DND-41 (cell line): Measurements from ENCODE around the gene SCN3B.

Experiments used
- ATAC-seq: fragments of 200-7000 bp; cut with Tn5 transposase; 3 replicates; pipeline ENCODE4 v1.9.1; 2021; ENCODE audit warnings: low read depth; ENCODE audit not compliant: insufficient read depth
- DNase-seq: peaks from one replicate; pipeline ENCODE4 v3.0.0-alpha.2; 2020
- H2AFZ ChIP-seq: 2 replicates; pipeline ENCODE4 v1.6.0; 2012; ENCODE audit warnings: low read depth, low read length
- H3K27ac ChIP-seq: 2 replicates; pipeline ENCODE4 v1.5.1; 2012; ENCODE audit warnings: low read length, inconsistent platforms
- H3K27me3 ChIP-seq: fragments of 200-600 bp; sonication (generic); 2 replicates; pipeline ENCODE4 v1.6.0; 2012; ENCODE audit warnings: low read length, mild to moderate bottlenecking, inconsistent platforms; ENCODE audit not compliant: insufficient read depth, poor library complexity
- H3K36me3 ChIP-seq: 2 replicates; pipeline ENCODE4 v1.5.1; 2012; ENCODE audit warnings: low read length, inconsistent platforms; ENCODE audit not compliant: insufficient read depth
- H3K4me1 ChIP-seq: 2 replicates; pipeline ENCODE4 v1.5.1; 2012; ENCODE audit warnings: mild to moderate bottlenecking, low read length; ENCODE audit not compliant: insufficient read depth
- H3K4me2 ChIP-seq: 2 replicates; pipeline ENCODE4 v1.6.0; 2012; ENCODE audit warnings: mild to moderate bottlenecking, moderate library complexity, low read length, inconsistent platforms; ENCODE audit not compliant: insufficient read depth
- H3K4me3 ChIP-seq, 2 experiments: fragments of 200-600 bp in 1 of 2; shearing (Covaris generic) in 1 of 2; 2 replicates each; pipeline ENCODE4 v1.5.1; 2012 to 2016; ENCODE audit warnings: inconsistent platforms in 2 of 2, low read length in 2 of 2, mild to moderate bottlenecking in 2 of 2, low read depth in 1 of 2, moderate library complexity in 1 of 2
- H3K79me2 ChIP-seq: 2 replicates; pipeline ENCODE4 v1.6.0; 2012; ENCODE audit warnings: low read length, inconsistent platforms; ENCODE audit not compliant: insufficient read depth
- H3K9ac ChIP-seq: 2 replicates; pipeline ENCODE4 v1.6.0; 2012; ENCODE audit warnings: low read depth, mild to moderate bottlenecking, inconsistent platforms, low read length, moderate library complexity
- H3K9me3 ChIP-seq: 2 replicates; pipeline ENCODE4 v1.5.1; 2012; ENCODE audit warnings: low read length, moderate library complexity, mild to moderate bottlenecking, inconsistent platforms; ENCODE audit not compliant: insufficient read depth, severe bottlenecking
- H4K20me1 ChIP-seq: 2 replicates; pipeline ENCODE4 v1.6.0; 2012; ENCODE audit warnings: low read length; ENCODE audit not compliant: insufficient read depth
- EZH2 ChIP-seq: IDR thresholded peaks from 3 replicates; pipeline ENCODE4 v1.6.1; 2012; ENCODE audit warnings: borderline replicate concordance, low read depth, mild to moderate bottlenecking, moderate library complexity, low read length, inconsistent platforms; ENCODE audit not compliant: severe bottlenecking
- TF ChIP-seq, protein P1 (sequence below): IDR thresholded peaks from 2 replicates; pipeline ENCODE4 v1.5.1; 2012; ENCODE audit warnings: borderline replicate concordance, low read length, moderate library complexity, mild to moderate bottlenecking; ENCODE audit not compliant: poor library complexity, severe bottlenecking; ENCODE audit errors: extremely low read depth

SCN3B gene

GRCh38 chr11:123698546-123699127 lies 44.2 kb upstream of the SCN3B start:
- H3K79me2 ChIP-seq = no peaks in the 10 kb centered on the region
- no peak for TF ChIP-seq EZH2
- TF ChIP-seq, protein P1, sequence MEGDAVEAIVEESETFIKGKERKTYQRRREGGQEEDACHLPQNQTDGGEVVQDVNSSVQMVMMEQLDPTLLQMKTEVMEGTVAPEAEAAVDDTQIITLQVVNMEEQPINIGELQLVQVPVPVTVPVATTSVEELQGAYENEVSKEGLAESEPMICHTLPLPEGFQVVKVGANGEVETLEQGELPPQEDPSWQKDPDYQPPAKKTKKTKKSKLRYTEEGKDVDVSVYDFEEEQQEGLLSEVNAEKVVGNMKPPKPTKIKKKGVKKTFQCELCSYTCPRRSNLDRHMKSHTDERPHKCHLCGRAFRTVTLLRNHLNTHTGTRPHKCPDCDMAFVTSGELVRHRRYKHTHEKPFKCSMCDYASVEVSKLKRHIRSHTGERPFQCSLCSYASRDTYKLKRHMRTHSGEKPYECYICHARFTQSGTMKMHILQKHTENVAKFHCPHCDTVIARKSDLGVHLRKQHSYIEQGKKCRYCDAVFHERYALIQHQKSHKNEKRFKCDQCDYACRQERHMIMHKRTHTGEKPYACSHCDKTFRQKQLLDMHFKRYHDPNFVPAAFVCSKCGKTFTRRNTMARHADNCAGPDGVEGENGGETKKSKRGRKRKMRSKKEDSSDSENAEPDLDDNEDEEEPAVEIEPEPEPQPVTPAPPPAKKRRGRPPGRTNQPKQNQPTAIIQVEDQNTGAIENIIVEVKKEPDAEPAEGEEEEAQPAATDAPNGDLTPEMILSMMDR = no peak
- no peak for ATAC-seq
- no peaks in the 10 kb centered on the region for H3K27me3 ChIP-seq
- no peak for DNase-seq
- H3K4me3 ChIP-seq = no peak overlapping the region
- no peak overlapping the region for H3K27ac ChIP-seq
- H3K4me1 ChIP-seq = no peaks in the 10 kb centered on the region
- H4K20me1 ChIP-seq = no peaks in the 10 kb centered on the region
- H3K36me3 ChIP-seq = no peaks in the 10 kb centered on the region
- no peak overlapping the region for H3K9ac ChIP-seq
- H3K9me3 ChIP-seq = no peaks in the 10 kb centered on the region
- H2AFZ ChIP-seq = no peak overlapping the region
- no peak overlapping the region for H3K4me2 ChIP-seq

DNA sequence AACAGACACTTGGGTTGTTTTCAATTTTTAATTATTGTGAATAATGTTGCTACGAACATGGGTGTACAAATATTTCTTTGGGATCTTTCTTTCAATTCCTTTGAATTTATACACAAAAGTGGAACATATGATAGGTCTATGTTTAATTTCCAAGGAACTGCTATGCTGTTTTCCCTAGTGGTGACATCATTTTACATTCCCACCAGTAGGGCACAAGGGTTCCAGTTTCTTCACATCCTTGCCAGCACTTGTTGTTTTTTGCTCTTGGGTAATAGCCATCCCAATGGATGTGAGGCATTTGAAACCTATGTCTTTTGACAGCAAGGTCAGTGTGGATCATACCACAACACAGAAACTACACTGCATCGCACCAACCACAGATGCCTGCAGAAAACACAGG lies 41.8 kb upstream of the SCN3B start:
- Histone ChIP-seq H3K9me3 (no peaks in the 10 kb centered on the region), H2AFZ (no peak overlapping the region), H3K36me3 (no peaks in the 10 kb centered on the region), H3K4me3 (no peak overlapping the region), H3K9ac (no peak overlapping the region), H3K27ac (no peak overlapping the region), H4K20me1 (no peaks in the 10 kb centered on the region), H3K4me1 (no peaks in the 10 kb centered on the region), H3K4me2 (no peak overlapping the region), H3K79me2 (no peaks in the 10 kb centered on the region), H3K27me3 (peaks cover 4% of the 10 kb centered on the region)
- TF ChIP-seq EZH2 = no peak
- TF ChIP-seq, protein P1 = no peak
- no peak for ATAC-seq
- no peak for DNase-seq

DNA sequence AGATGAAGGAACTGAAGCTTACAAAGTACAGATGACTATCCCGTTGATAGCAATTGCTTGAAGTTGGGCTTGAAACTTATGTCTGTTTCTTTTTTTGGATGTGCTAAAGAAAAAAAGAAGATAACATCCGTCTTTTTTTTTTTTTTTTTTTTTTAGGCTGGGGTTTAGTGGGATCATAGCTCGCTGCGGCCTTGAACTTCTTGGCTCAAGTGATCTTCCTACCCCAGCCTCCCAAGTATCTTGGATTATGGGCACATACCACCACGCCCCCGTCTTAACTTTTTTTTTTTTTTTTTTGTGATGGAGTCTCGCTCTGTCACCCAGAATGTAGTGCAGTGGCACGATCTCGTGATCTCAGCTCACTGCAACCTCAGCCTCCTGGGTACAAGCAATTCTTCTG lies 40.8 kb upstream of the SCN3B start:
- H4K20me1 ChIP-seq = no peaks in the 10 kb centered on the region
- DNase-seq (no peak), ATAC-seq (no peak)
- no peak overlapping the region for H3K4me2 ChIP-seq
- no peak overlapping the region for H3K9ac ChIP-seq
- peaks cover 7% of the 10 kb centered on the region for H3K27me3 ChIP-seq
- no peak overlapping the region for H3K4me3 ChIP-seq
- no peak overlapping the region for H3K27ac ChIP-seq
- no peaks in the 10 kb centered on the region for H3K4me1 ChIP-seq
- no peak overlapping the region for H2AFZ ChIP-seq
- no peaks in the 10 kb centered on the region for H3K9me3 ChIP-seq
- H3K36me3 ChIP-seq = no peaks in the 10 kb centered on the region
- TF ChIP-seq, protein P1 = no peak
- TF ChIP-seq EZH2 = no peak
- H3K79me2 ChIP-seq = no peaks in the 10 kb centered on the region
